ENCODE measurements around the gene ILF2. TPM values are rescaled to one million over a fixed set of nuclear protein-coding genes. Genes with fewer than 3 reads are reported as not detected.
A peak's percentile ranks its signal among the peaks of the same experiment; 100 is the strongest.
"Not testable (repeated sequence)": the region's sequence is repeated elsewhere in the genome, so short reads cannot be mapped to it uniquely, and the experiment has no call there.

ILF2 gene
- total RNA-seq, 3 donors from 2014 or later: 92.2 to 169 (median 147) TPM

GRCh38 chr1:153670257-153670858, 435 bp downstream of the ILF2 start:
- H3K4me3 ChIP-seq: peak overlapping the region; percentile 82 to 84 (median 84)
- peak overlapping the region; percentile 84 to 86 for H3K27ac ChIP-seq
- intact Hi-C loops (cut with DNase I; ENCODE audit: low total_unique reads): loop anchor here (10.0 kb wide), 1 partner anchor 104 kb away; the partner anchor contains the start of gene SLC27A3
- H3K27me3 ChIP-seq: no peaks in the 10 kb centered on the region
- no peak for DNase-seq (ENCODE audit: low spot score in 2 of 2)
- no peaks in the 10 kb centered on the region for H3K36me3 ChIP-seq
- peaks cover 0 to 12% of the 10 kb centered on the region in 2 donors for H3K4me1 ChIP-seq
- TF ChIP-seq POLR2AphosphoS5 (IDR thresholded peaks at IDR 0.05) (no peak), POLR2A (IDR thresholded peaks at IDR 0.05) (no peak), CTCF (IDR thresholded peaks at IDR 0.05) (no peak)
- H3K9me3 ChIP-seq: no peaks in the 10 kb centered on the region

- no peak for DNase-seq (ENCODE audit: low spot score in 2 of 2)
- Histone ChIP-seq H3K27ac (peak overlapping the region; percentile 84 to 86), H3K4me1 (peaks cover 0 to 12% of the 10 kb centered on the region in 2 donors), H3K27me3 (no peaks in the 10 kb centered on the region), H3K9me3 (no peaks in the 10 kb centered on the region), H3K36me3 (peaks cover under 1% of the 10 kb centered on the region), H3K4me3 (peak overlapping the region in 2 of 3 donors; percentile 84)
- intact Hi-C loops (cut with DNase I; ENCODE audit: low total_unique reads): loop anchor here (10.0 kb wide), 1 partner anchor 105 kb away; the partner anchor contains the start of gene SLC27A3
- TF ChIP-seq POLR2A (IDR thresholded peaks at IDR 0.05) (no peak), POLR2AphosphoS5 (IDR thresholded peaks at IDR 0.05) (no peak), CTCF (IDR thresholded peaks at IDR 0.05) (no peak)
Observed at GRCh38 chr1:153669606-153670005, 1.2 kb downstream of the ILF2 start.

- intact Hi-C loops (cut with DNase I; ENCODE audit: low total_unique reads); H3K9me3 ChIP-seq; DNase-seq (ENCODE audit: low spot score in 2 of 2); H3K36me3 ChIP-seq; H3K4me3 ChIP-seq; H3K27me3 ChIP-seq: not testable (repeated sequence)
- H3K27ac ChIP-seq: peak overlapping the region; percentile 2 to 46
- H3K4me1 ChIP-seq: peaks cover 0 to 12% of the 10 kb centered on the region in 2 donors
Observed at GRCh38 chr1:153668672-153669071, 2.1 kb downstream of the ILF2 start.

GRCh38 chr1:153667439-153667838, 3.4 kb downstream of the ILF2 start:
- H3K36me3 ChIP-seq: peaks cover 8% of the 10 kb centered on the region
- H3K4me3 ChIP-seq: no peak overlapping the region
- H3K27me3 ChIP-seq: no peaks in the 10 kb centered on the region
- no peaks in the 10 kb centered on the region for H3K9me3 ChIP-seq
- intact Hi-C loops (cut with DNase I; ENCODE audit: low total_unique reads): no loop called here
- peaks cover 0 to 12% of the 10 kb centered on the region in 2 donors for H3K4me1 ChIP-seq
- TF ChIP-seq POLR2A (IDR thresholded peaks at IDR 0.05) (no peak), CTCF (IDR thresholded peaks at IDR 0.05) (no peak), POLR2AphosphoS5 (IDR thresholded peaks at IDR 0.05) (no peak)
- no peak for DNase-seq (ENCODE audit: low spot score in 2 of 2)
- peak overlapping the region in 1 of 2 donors; percentile 46 for H3K27ac ChIP-seq

- DNase-seq (ENCODE audit: low spot score in 2 of 2): no peak
- H3K4me1 ChIP-seq: peaks cover 0 to 4% of the 10 kb centered on the region in 2 donors
- H3K27ac ChIP-seq: no peak overlapping the region
- peaks cover 11% of the 10 kb centered on the region for H3K36me3 ChIP-seq
- H3K27me3 ChIP-seq: no peaks in the 10 kb centered on the region
- intact Hi-C loops (cut with DNase I; ENCODE audit: low total_unique reads): loop anchor here (2.0 kb wide), 1 partner anchor 60 kb away; no protein-coding TSS in a partner anchor
- no peaks in the 10 kb centered on the region for H3K9me3 ChIP-seq
- no peak for TF ChIP-seq POLR2A (IDR thresholded peaks at IDR 0.05)
- no peak for TF ChIP-seq POLR2AphosphoS5 (IDR thresholded peaks at IDR 0.05)
- no peak for TF ChIP-seq CTCF (IDR thresholded peaks at IDR 0.05)
- H3K4me3 ChIP-seq: no peak overlapping the region
Observed at GRCh38 chr1:153663211-153663610, 7.6 kb downstream of the ILF2 start.

Measured in breast epithelium (tissue), 4 donors.